Liver (tissue), 9 donors: Measurements from ENCODE around the gene ALG10B. TPM values are rescaled to one million over a fixed set of nuclear protein-coding genes. Genes with fewer than 3 reads are reported as not detected.
"Not testable (repeated sequence)": the region's sequence is repeated elsewhere in the genome, so short reads cannot be mapped to it uniquely, and the experiment has no call there.

Experiments
- DNase-seq: peaks from one replicate; pipeline ENCODE4 v3.0.0-alpha.2; 2017; ENCODE audit warnings: low spot score
- H3K27ac ChIP-seq, 2 donors: one replicate each; pipeline ENCODE4 v1.7.0; 2013; ENCODE audit warnings: inconsistent platforms in 2 of 2, low read length in 2 of 2, control low read depth in 1 of 2, low read depth in 1 of 2, mild to moderate bottlenecking in 1 of 2
- H3K27me3 ChIP-seq, 4 donors: one replicate each; pipeline versions ENCODE4 v1.6.1 to v1.7.0; 2013; ENCODE audit warnings: low read length in 3 of 4, inconsistent platforms in 1 of 4, mild to moderate bottlenecking in 1 of 4, moderate library complexity in 1 of 4; ENCODE audit not compliant: control insufficient read depth in 4 of 4, insufficient read depth in 4 of 4
- H3K36me3 ChIP-seq, 4 donors: one replicate each; pipeline versions ENCODE4 v1.6.1 to v1.7.0; 2013; ENCODE audit warnings: low read length in 3 of 4, mild to moderate bottlenecking in 3 of 4, low read depth in 1 of 4, moderate library complexity in 1 of 4; ENCODE audit not compliant: control insufficient read depth in 4 of 4, insufficient read depth in 3 of 4
- H3K4me1 ChIP-seq, 4 donors: one replicate each; pipeline versions ENCODE4 v1.6.1 to v1.7.0; 2013; ENCODE audit warnings: low read length in 3 of 4, mild to moderate bottlenecking in 3 of 4, moderate library complexity in 1 of 4; ENCODE audit not compliant: control insufficient read depth in 4 of 4, insufficient read depth in 4 of 4
- H3K4me3 ChIP-seq, 3 donors: one replicate each; pipeline versions ENCODE4 v1.6.1 to v1.7.0; 2013; ENCODE audit warnings: low read length in 3 of 3, control low read depth in 1 of 3, low read depth in 1 of 3, mild to moderate bottlenecking in 1 of 3
- H3K9ac ChIP-seq, 2 donors: one replicate each; pipeline ENCODE4 v1.7.0; 2013; ENCODE audit warnings: low read length in 2 of 2, mild to moderate bottlenecking in 2 of 2, moderate library complexity in 2 of 2, control low read depth in 1 of 2, low read depth in 1 of 2
- H3K9me3 ChIP-seq, 4 donors: one replicate each; pipeline versions ENCODE4 v1.6.1 to v1.7.0; 2013; ENCODE audit warnings: low read length in 3 of 4; ENCODE audit not compliant: control insufficient read depth in 4 of 4
- ATF3 ChIP-seq: IDR thresholded peaks from 2 replicates; pipeline ENCODE4 v1.6.1; 2016; ENCODE audit warnings: antibody characterized with exemption
- CTCF ChIP-seq: fragments of 150-350 bp; IDR thresholded peaks from 2 replicates; pipeline ENCODE4 v1.5.1; 2017; ENCODE audit warnings: improper control_type of control experiment, low read depth, low read length; ENCODE audit not compliant: missing input control
- EGR1 ChIP-seq, 2 donors: IDR thresholded peaks; 2 replicates each; pipeline ENCODE4 v1.6.1; 2016 to 2018; ENCODE audit warnings: antibody characterized with exemption in 2 of 2, low read depth in 2 of 2
- FOXA1 ChIP-seq: IDR thresholded peaks from 2 replicates; pipeline ENCODE4 v1.6.1; 2016; ENCODE audit warnings: antibody characterized with exemption
- GABPA ChIP-seq, 2 donors: IDR thresholded peaks in 1 of 2; conservative IDR thresholded peaks in 1 of 2; 2 replicates each; pipeline ENCODE4 v1.6.1; 2016; ENCODE audit warnings: antibody characterized with exemption in 2 of 2, mild to moderate bottlenecking in 1 of 2, moderate library complexity in 1 of 2
- HNF4A ChIP-seq, 2 donors: conservative IDR thresholded peaks; 2 replicates each; pipeline ENCODE4 v1.6.1; 2016; ENCODE audit warnings: antibody characterized with exemption in 2 of 2, mild to moderate bottlenecking in 2 of 2
- HNF4G ChIP-seq: IDR thresholded peaks from 2 replicates; pipeline ENCODE4 v1.6.1; 2016; ENCODE audit warnings: antibody characterized with exemption
- MAX ChIP-seq: IDR thresholded peaks from 2 replicates; pipeline ENCODE4 v1.6.1; 2016; ENCODE audit warnings: antibody characterized with exemption
- RAD21 ChIP-seq, 2 donors: IDR thresholded peaks; 2 replicates each; pipeline ENCODE4 v1.6.1; 2016; ENCODE audit warnings: antibody characterized with exemption in 2 of 2, mild to moderate bottlenecking in 2 of 2
- REST ChIP-seq: IDR thresholded peaks from 2 replicates; pipeline ENCODE4 v1.6.1; 2016; ENCODE audit warnings: antibody characterized with exemption, mild to moderate bottlenecking
- RXRA ChIP-seq, 2 donors: IDR thresholded peaks; 2 replicates each; pipeline ENCODE4 v1.6.1; 2017 to 2018; ENCODE audit warnings: antibody characterized with exemption in 2 of 2, mild to moderate bottlenecking in 1 of 2
- SP1 ChIP-seq: IDR thresholded peaks from 2 replicates; pipeline ENCODE4 v1.6.1; 2018; ENCODE audit warnings: antibody characterized with exemption, mild to moderate bottlenecking
- TAF1 ChIP-seq: conservative IDR thresholded peaks from 2 replicates; pipeline ENCODE4 v1.6.1; 2016; ENCODE audit warnings: antibody characterized with exemption, mild to moderate bottlenecking
- YY1 ChIP-seq: IDR thresholded peaks from 2 replicates; pipeline ENCODE4 v1.6.1; 2016; ENCODE audit warnings: antibody characterized with exemption, mild to moderate bottlenecking
- ZBTB33 ChIP-seq: IDR thresholded peaks from 2 replicates; pipeline ENCODE4 v1.6.1; 2016; ENCODE audit warnings: antibody characterized with exemption
- WGBS: extraction: QIAGEN DNeasy Blood & Tissue Kit; methylation state at CpG from one replicate; pipeline ENCODE4 v1.1.7; 2013; 5-methylcytosine and 5-hydroxymethylcytosine counted together
- polyA plus RNA-seq, 2 donors: library from polyadenylated mRNA; stranded (reverse) in 1 of 2; unstranded in 1 of 2; fragments of 200-250 nt in 1 of 2; fragments of >200 nt in 1 of 2; fragmentation: Nextera tagmentation in 1 of 2; extraction: Ambion mirVana in 1 of 2; gene quantifications; one replicate each; pipeline versions ENCODE4 v1.2.1 to v1.2.3, GENCODE V29; 2013 to 2015
- total RNA-seq, 2 donors: library from RNA; depleted of rRNA; stranded (reverse); fragments of >200 nt; gene quantifications; one replicate each; pipeline ENCODE4 v1.2.3, GENCODE V29; 2014
- donor health status: healthy.
- donor health status: healthy.
- donor health status: healthy.
- donor health status: healthy.
- donor health status: healthy.

ALG10B gene
- total and polyA plus RNA-seq, 4 donors, result 1.2 to 3.3 (median 2.5) TPM

- DNase-seq, result no peak
Measured at GRCh38 chr12:38350342-38351174, 34.0 kb downstream of the ALG10B start.

GRCh38 chr12:38351175-38351508, 34.6 kb downstream of the ALG10B start:
- not testable (repeated sequence) for H3K27me3 ChIP-seq, H3K4me1 ChIP-seq, DNase-seq, H3K4me3 ChIP-seq, H3K27ac ChIP-seq, H3K9ac ChIP-seq, H3K36me3 ChIP-seq, H3K9me3 ChIP-seq
- 20% methylated on average over 1 of the region's 1 CpG for WGBS

More at GRCh38 chr12:38350342-38351174, 34.0 kb downstream of the ALG10B start:
- H3K9ac ChIP-seq, result no peak overlapping the region
- no peak overlapping the region for H3K4me3 ChIP-seq
- no peak overlapping the region for H3K27ac ChIP-seq
- H3K27me3 ChIP-seq, result no peaks in the 10 kb centered on the region
- H3K4me1 ChIP-seq, result no peaks in the 10 kb centered on the region
- H3K9me3 ChIP-seq, result no peaks in the 10 kb centered on the region
- no peaks in the 10 kb centered on the region for H3K36me3 ChIP-seq
- no peak for TF ChIP-seq RAD21 (IDR thresholded peaks at IDR 0.05)
- TF ChIP-seq GABPA (IDR thresholded peaks at IDR 0.05 in 1 of 2, conservative IDR thresholded peaks at IDR 0.05 in 1 of 2), result no peak
- no peak for TF ChIP-seq HNF4A (conservative IDR thresholded peaks at IDR 0.05)
- no peak for TF ChIP-seq REST
- no peak for TF ChIP-seq EGR1 (IDR thresholded peaks at IDR 0.05; ENCODE audit: low read depth in 2 of 2)
- no peak for TF ChIP-seq CTCF
- TF ChIP-seq YY1, result no peak
- no peak for TF ChIP-seq MAX
- TF ChIP-seq HNF4G, result no peak
- no peak for TF ChIP-seq FOXA1
- TF ChIP-seq TAF1, result no peak
- no peak for TF ChIP-seq RXRA (IDR thresholded peaks at IDR 0.05)
- TF ChIP-seq SP1, result no peak
- no peak for TF ChIP-seq ZBTB33
- no peak for TF ChIP-seq ATF3
- WGBS, result 64% methylated on average over 4 of the region's 4 CpGs
